ENCODE results near the gene REEP5.
"Not testable (repeated sequence)": the region's sequence is repeated elsewhere in the genome, so short reads cannot be mapped to it uniquely, and the experiment has no call there.

REEP5 gene

DNA sequence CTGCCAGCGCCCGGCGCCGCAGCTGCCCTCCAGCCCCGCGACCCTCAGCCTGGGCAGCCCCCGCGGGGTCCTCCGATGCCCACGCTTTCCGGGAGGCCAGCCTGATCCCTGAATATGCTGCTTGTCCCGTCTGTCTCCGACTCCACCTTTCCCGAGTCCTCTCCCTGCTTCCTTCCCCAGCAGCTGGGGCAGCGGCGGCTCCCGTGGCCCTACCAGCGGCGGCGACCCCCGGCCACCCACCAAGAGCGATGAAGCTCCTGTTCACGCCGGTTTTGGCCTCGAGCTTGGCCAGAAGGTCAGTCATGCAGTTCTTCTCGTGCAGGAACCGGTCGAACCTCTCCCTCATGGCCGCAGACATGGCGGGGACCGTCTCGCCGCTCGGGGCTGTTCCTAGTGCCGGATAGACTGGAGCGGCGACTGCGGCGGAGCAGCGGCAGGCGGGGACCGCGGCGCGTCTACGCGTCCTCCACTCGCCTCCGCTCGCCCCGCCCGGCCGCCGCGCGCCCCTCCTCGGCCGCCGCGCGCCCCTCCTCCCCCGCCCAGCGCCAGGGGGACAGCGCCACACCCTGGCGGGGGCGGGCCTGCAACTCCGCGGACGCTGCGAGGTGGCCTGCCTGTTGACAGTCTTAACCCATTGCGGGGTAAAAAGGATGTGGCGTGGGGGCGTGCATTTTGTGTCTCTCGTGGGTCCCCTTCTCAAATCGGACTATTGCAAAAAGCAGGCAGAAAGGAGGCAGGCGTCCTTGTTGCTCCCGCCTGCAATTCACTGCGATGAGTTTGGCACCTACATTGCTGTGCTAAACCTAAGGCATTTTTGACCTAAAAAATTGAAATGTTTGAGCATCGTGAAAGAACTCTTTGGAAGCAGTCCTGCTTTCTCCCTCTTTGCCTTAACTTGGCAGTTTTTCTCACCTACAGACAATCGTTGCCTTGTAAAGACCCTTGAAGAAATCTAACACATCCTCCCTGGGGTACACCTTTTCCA, at the start of gene REEP5:
TSS of gene REEP5 (minus strand) at position 395 of the 985 bp plus-strand sequence. CDS start at position 358, 37 bp downstream.
- DNase-seq (ENCODE audit: low spot score) = peak; percentile 72

- DNase-seq (ENCODE audit: low spot score) = no peak
Observed at GRCh38 chr5:112971276-112971675, 49.2 kb upstream of the REEP5 start.

DNA sequence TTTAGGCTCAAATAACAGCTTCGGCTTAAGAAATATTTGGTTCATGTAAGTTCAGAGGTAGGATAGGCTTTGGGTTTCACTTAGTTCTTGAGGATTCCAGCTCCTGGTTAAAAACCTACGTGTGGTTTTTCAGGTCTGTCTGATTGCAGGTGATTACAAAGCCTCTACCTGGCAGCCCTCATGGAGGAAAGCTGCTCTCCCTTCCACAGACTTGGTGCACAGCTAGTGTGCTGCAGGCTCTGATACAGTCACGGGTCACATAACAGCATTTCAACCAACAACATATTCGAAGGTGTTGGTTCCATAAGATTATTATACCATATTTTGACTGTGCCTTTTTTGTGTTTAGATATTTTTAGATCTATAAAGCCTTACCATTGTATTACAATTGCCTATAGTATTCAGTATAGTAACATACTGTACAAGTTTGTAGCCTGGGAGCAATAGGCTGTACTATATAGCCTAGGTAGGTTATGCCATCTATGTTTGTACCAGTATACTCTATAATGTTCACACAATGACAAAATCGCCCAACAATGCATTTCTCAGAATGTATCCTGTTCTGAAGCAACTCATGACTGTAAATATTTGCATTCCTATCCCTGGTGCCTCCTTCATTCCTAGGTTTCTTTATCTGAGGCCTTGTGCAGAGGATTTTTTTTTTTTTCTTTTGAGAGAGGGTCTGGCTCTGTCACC, 46.5 kb upstream of the REEP5 start:
- no peak for DNase-seq (ENCODE audit: low spot score)

DNA sequence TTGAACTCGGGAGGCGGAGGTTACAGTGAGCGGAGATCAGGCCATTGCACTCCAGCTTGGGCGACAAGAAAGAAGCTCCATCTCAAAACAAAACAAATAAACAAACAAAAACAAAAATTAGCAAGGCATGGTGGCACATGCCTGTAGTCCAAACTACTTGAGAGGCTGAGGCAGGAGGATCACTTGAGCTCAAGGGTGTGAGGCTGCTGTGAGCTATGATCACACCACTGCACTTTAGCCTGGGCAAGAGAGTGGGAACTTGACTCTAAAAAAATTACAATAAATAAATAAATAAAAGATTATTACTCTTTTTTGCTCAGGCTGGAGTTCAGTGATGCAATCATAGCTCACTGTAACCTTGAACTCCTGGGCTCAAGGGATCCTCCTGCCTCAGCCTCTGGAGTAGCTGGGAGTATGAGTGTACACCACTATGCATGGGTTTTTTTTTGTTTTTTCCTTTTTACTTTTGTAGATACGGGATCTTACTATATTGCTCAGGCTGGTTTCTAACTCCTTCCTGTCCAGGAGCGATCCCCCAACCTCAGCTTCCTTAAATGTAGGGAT, 45.6 kb upstream of the REEP5 start:
- no peak for DNase-seq (ENCODE audit: low spot score)

GRCh38 chr5:112965733-112966306, 43.8 kb upstream of the REEP5 start:
- no peak for DNase-seq (ENCODE audit: low spot score)

DNA sequence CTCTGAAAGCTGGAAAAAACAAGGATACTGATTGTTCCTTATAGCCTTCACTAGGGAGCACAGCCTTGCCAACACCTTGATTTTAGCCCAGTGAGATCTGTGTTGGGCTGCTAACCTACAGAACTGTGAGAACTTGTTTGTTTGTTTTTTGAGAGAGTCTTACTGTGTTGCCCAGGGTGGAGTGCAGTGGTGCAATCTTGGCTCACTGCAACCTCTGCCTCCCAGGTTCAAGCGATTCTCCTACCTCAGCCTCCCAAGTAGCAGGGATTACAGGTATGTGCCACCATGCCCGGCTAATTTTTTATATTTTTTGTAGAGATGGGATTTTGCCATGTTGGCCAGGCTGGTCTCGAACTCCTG, 41.3 kb upstream of the REEP5 start:
- not testable (repeated sequence) for DNase-seq (ENCODE audit: low spot score)

- DNase-seq (ENCODE audit: low spot score) = no peak
Observed at GRCh38 chr5:112960863-112961504, 39.0 kb upstream of the REEP5 start.

DNA sequence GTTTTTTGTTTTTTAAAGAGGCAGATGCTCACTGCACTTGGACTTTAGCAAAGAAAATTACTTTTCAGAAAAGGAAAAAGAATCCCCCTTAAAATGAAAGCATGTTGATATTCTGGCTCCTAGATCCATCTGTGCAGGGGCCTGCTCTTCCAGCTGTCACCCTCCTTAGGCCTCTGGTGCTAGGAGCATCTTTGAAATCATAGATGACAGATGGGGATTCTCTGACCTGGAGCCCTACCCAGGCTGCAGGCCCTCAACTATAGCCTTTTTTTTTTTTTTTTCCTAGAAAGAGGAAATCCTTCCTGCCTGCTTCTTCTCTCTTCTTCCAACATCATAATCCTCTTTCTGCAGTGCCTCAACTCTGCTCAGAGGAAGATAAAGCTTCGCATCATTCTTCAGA, 38.3 kb upstream of the REEP5 start:
- DNase-seq (ENCODE audit: low spot score) = no peak

DNA sequence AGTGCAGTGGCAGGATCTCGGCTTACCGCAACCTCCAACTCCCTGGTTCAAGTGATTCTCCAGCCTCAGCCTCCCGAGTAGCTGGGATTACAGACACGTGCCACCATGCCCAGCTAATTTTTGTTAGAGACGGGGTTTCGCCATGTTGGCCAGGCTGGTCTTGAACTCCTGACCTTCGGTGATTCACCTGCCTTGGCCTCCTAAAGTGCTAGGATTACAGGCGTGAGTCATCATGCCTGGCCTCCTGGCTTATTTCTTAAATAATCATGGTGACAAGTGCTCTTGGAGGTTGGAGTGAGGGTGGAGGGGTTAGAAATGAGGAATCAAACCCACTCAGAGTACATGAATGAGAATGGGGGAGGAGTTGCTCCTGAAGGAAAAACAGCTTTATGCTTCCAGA, 37.8 kb upstream of the REEP5 start:
- not testable (repeated sequence) for DNase-seq (ENCODE audit: low spot score)

DNA sequence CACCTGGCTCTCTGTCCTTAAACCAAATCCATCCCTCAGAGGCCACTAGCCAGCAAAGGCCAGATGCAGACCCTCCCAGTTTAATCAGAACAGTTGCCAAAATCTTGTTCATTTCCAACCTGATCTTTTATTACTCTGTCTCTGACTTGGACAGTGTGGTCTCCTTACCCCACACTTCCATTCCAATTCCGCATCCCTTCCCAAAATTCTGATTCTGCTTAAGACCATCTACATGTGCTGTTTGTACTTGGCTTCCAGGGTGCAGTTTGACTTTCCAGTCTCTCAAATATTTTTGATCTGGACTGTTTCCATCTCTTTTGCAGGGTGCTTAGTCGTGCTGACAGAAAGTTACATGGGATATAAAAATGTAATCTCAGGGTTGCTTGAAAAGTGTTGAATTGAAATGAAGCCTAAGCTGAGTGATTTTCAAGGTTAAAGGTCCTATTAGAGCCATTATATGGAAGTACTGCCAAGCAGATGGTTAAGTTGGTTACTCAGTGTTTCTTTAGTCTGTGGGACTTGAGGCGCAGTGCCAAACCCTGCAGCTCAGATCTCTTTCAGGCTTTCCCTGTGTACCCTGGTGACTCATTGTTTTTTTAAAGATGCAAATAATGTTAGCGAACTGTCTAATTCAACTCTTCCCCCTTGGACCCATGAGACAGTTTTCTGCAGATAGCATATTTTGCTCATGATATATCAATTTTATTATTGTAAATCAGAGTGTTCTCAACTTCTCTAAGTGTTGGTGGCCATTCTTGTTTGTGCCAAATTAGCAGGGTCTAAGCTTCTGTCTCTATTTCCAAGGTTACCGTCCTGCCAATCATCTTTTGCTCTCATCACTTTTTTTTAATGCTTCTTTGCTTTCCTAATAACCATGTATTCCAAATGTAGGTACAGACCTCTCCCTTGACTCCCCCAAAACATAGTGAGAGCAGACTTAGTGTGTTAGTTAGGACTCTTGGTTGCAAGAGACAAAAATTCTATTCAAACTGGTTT, 36.4 kb upstream of the REEP5 start:
- no peak for DNase-seq (ENCODE audit: low spot score)

DNA sequence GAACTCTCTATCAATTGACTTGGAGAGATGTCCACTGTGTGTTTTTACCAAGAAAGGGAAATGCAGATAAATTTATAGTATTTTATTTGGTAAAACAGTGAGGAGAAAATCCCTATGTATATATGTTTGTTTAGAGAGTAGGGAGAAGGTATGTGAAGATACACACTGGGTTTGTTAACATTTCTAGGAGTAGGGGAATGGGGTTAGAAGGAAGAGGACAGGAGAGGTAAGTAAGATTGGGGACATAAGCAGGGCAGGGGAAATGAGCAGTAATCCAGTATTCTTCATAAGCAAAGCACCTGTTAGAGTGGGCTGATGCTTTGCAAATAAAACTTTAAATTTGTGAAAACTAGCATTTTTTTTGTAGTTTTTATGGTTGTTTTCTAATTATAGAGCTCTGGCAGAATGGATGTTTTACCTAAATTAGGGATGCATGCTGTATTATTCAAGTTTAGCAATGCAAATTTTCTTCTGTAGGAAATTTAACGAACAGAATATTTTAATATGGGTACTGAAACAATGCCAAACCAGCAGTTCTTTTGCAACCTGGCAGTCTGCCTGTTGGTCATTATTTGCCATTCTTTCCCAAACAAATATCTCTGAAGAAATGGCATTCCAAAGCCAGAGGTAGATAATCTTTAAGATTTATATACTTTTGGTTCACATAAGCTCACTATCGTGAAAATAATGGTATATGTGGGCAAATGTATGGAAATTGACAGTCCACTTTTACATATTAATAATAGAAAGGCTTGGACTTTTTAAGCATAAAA, 35.2 kb upstream of the REEP5 start:
- no peak for DNase-seq (ENCODE audit: low spot score)

DNA sequence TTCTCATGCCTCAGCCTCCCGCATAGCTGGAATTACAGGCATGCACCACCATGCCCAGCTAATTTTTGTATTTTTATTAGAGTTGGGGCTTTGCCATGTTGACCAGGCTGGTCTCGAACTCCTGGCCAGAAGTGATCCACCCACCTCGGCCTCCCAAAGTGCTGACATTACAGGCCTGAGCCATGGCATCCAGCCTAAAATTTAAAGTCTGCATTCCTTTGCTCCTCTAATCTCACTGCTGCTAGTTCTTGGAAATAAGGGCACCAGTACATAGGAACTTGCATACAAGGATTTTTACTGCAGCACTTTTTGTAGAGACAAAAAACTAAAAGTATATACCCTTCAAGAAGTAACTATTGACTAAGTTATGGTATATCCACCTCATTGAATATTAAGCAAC, 34.6 kb upstream of the REEP5 start:
- no peak for DNase-seq (ENCODE audit: low spot score)

DNA sequence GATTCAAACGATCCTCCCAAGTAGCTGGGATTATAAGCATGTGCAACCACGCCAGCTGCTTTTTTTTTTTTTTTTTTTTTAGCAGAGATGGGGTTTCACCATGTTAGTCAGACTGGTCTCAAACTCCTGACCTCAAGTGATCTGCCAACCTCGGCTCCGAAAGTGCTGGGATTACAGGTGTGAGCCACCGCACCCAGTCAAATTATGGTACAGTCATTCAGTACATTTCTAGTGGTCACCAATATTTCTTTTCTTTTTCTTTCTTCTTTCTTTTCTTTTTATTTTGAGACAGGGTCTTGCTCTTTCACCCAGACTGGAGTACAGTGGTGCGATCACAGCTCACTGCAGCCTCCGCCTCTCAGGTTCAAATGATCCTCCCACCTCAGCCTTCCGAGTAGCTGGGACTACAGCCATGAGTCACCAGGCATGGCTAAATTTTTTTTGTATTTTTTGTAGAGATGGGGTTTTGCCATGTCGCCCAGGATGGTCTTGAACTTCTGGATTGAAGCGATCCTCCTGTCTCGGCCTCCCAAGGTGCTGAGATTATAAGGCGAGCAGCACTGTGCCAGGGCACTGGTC, 29.2 kb upstream of the REEP5 start:
- DNase-seq (ENCODE audit: low spot score) = no peak

DNA sequence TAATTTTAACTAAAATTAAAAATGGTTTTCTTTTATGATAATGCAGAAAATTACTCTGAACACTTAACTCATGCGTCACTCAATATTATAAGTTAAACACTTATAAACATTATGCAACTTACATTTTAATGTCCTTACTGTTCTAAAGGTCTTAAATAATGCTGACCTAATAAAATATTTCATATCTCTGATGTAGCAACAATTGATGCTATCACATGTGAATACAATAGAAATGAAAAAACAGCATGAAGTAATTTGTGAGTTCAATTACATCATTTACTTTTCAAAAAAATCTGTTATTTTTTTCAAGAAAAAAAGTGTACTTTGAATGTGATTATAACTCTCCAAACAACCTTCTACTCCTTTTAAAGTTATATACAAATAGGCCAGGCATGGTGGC, 26.4 kb upstream of the REEP5 start:
- DNase-seq (ENCODE audit: low spot score) = no peak

GRCh38 chr5:112940670-112941069, 18.6 kb upstream of the REEP5 start:
- DNase-seq (ENCODE audit: low spot score) = no peak

DNA sequence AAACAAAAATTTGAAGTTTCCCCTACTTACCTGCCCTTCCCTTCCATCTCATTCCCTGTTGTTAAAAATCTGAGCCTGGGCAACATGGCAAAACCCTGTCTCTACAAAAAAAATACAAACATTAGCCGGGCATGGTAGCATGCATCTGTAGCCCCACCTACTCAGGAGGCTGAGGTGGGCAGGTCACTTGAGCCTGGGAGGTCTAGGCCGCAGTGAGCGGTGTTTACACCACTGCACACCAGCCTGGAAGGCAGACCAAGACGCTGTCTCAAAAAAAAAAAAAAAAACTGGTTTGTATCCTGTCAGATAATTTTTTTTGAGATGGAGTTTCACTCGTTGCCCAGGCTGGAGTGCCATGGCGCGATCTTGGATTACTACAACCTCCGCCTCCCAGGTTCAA, 16.3 kb upstream of the REEP5 start:
- DNase-seq (ENCODE audit: low spot score) = no peak

GRCh38 chr5:112935675-112936074, 13.6 kb upstream of the REEP5 start:
- DNase-seq (ENCODE audit: low spot score) = no peak

DNA sequence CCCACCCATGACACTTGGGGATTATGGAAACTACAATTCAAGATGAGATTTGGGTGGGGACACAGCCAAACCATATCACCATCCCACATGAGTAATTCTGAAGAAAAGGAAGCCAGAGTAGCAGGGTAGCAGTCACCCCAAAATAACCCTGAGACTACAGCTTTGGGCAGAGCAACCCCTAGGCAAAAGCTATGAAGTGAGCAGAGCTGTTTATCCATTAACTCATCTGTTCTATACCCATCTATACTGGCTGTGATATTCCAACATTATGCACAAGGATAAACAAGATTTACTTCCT, 12.3 kb upstream of the REEP5 start:
- no peak for DNase-seq (ENCODE audit: low spot score)

GRCh38 chr5:112933651-112934365, 11.8 kb upstream of the REEP5 start:
- DNase-seq (ENCODE audit: low spot score) = no peak

All from pons (tissue), 1 donor.